GM13976 (cell line): ENCODE results near the gene RNF166.

ENCODE experiments used
- DNase-seq: peaks from one replicate; pipeline ENCODE4 v3.0.0; 2012; ENCODE audit warnings: low spot score
- in situ Hi-C: fragments of 300-500 bp; cut with MboI; formaldehyde crosslinking; loops from one replicate; pipeline ENCODE4 v1.12.0; 2022; ENCODE audit warnings: low sequenced_read_pairs, mixed read lengths, inconsistent platforms; ENCODE audit not compliant: unreplicated experiment
- TF ChIP-seq, protein P1 (sequence below): IDR thresholded peaks from 2 replicates; pipeline ENCODE4 v1.5.1; 2012; ENCODE audit warnings: borderline replicate concordance, mild to moderate bottlenecking; ENCODE audit not compliant: insufficient read depth; ENCODE audit errors: extremely low read depth, missing control alignments, control extremely low read depth

RNF166 gene, protein sequence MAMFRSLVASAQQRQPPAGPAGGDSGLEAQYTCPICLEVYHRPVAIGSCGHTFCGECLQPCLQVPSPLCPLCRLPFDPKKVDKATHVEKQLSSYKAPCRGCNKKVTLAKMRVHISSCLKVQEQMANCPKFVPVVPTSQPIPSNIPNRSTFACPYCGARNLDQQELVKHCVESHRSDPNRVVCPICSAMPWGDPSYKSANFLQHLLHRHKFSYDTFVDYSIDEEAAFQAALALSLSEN

GRCh38 chr16:88706229-88706964, at the start of gene RNF166, which contains the start of gene CTU2:
Gene RNF166, minus strand, starts transcription at chr16:88706408. Its CDS starts 83 bp downstream, at chr16:88706325.
Gene CTU2, plus strand, starts transcription at chr16:88706503. Its CDS starts 28 bp downstream, at chr16:88706531.
- TF ChIP-seq, protein P1, sequence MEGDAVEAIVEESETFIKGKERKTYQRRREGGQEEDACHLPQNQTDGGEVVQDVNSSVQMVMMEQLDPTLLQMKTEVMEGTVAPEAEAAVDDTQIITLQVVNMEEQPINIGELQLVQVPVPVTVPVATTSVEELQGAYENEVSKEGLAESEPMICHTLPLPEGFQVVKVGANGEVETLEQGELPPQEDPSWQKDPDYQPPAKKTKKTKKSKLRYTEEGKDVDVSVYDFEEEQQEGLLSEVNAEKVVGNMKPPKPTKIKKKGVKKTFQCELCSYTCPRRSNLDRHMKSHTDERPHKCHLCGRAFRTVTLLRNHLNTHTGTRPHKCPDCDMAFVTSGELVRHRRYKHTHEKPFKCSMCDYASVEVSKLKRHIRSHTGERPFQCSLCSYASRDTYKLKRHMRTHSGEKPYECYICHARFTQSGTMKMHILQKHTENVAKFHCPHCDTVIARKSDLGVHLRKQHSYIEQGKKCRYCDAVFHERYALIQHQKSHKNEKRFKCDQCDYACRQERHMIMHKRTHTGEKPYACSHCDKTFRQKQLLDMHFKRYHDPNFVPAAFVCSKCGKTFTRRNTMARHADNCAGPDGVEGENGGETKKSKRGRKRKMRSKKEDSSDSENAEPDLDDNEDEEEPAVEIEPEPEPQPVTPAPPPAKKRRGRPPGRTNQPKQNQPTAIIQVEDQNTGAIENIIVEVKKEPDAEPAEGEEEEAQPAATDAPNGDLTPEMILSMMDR: no peak
- peak; percentile 99 for DNase-seq
- in situ Hi-C loops: no loop called here

DNA sequence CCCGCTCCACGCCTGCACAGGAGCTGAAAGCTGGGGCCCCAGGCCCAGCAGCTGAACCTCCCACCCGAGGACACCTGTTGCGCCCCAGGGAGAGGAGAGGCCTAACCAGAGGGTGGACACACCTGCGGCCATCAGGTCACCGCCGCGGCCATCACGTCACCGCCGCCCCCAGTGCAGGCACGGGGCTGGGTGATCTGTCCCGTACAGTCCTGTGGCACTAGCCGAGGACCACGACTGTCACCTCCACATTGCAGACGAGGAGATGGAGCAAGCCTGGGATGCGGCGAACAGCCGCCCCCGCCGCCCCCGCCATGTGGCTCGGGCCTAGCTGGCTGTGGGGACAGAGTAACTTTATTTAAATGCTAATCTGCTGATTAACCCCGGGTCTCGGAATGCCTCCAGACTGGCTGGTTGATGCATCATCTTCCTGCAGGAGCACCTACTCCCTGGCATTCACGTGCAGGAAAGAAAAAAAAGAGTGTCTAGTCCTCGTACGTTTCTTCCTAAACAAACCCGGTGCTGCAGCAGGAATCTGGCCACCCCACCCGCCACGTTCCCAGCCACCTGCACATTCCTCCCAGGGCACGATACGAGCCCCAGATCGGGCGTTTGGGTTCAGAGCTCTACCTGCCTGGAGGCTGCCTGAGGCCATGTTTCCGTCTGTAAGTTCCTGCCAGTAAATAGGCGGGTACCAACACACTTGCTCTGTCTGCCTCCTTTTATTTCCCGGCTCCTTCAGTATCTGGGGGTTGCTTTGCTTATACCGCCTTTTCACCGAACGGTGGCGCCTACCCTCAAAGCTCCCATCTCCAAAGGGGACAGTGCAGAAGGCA, 48.9 kb upstream of the RNF166 start:
- no peak for DNase-seq
- TF ChIP-seq, protein P1: no peak
- in situ Hi-C loops: no loop called here

GRCh38 chr16:88754109-88754911, 48.1 kb upstream of the RNF166 start:
- in situ Hi-C loops: no loop called here
- TF ChIP-seq, protein P1: no peak
- no peak for DNase-seq

DNA sequence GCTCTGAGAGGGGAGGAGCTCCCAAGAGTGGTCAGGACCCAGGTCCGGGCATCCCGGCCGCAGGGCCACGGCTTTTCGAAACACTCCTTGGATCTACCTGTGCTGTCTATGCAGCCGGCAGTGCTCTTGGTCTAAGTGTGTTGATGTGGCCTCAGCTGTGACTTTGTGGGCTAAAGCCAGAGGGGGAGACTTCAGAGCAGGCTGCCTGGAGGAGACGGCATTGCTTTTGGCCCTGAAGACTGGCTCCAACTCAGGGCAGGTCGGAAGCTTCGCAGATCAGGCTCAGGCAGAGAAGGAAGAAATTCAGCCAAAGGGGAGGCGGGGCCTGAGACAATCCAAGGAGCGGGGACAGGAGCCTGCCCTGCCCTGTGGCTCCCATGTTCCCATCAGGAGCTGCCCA, 47.4 kb upstream of the RNF166 start:
- no peak for DNase-seq
- TF ChIP-seq, protein P1: no peak
- in situ Hi-C loops: no loop called here

DNA sequence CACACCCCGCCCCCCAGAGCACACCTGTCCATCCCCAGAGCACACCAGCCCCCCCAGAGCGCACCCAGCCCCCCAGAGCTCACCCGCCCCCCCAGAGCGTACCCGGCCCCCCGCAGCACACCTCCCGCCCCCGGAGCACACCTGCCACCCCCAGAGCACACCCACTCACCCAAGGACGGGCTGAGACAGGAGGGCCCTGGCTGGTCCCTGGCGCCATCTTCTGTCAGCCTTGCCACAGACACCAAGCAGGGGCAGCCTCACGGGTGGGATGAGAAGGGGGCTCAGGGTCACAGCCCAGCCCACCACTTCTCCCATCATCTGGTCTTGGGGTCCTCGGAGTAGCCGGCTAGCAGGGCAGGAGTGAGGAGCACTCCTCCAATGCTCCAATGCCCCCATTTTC, 47.0 kb upstream of the RNF166 start:
- TF ChIP-seq, protein P1: no peak
- DNase-seq: no peak
- in situ Hi-C loops: no loop called here
